ENCODE measurements around the gene ZSCAN16. TPM values are rescaled to one million over a fixed set of nuclear protein-coding genes. Genes with fewer than 3 reads are reported as not detected.

The ZSCAN16 gene
- total and polyA plus RNA-seq, 2 of the 13 experiments (the other 11 are each of a cell fraction or from before 2014, with no cell fraction given): 5.7 to 12.7 TPM

DNA sequence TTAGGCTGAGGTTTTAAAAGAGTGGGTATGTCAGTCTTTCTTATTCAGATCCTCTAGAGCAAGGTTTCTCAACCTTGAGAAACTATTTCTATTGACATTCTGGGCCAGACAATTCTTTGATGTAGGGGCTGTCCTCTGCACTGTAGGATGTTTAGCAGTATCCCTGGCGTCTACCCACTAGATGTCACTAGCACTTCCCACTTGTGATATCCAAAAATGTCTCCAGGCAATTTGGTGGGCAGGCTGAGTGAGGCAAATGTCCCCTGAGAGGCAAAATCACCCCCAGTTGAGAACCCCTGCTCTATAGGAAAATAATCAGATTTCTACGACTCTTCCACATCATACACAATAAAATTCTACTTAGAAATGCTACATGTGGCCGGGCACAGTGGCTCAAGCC lies 9.6 kb downstream of the ZSCAN16 start (continued):
- TF ChIP-seq, protein P1, sequence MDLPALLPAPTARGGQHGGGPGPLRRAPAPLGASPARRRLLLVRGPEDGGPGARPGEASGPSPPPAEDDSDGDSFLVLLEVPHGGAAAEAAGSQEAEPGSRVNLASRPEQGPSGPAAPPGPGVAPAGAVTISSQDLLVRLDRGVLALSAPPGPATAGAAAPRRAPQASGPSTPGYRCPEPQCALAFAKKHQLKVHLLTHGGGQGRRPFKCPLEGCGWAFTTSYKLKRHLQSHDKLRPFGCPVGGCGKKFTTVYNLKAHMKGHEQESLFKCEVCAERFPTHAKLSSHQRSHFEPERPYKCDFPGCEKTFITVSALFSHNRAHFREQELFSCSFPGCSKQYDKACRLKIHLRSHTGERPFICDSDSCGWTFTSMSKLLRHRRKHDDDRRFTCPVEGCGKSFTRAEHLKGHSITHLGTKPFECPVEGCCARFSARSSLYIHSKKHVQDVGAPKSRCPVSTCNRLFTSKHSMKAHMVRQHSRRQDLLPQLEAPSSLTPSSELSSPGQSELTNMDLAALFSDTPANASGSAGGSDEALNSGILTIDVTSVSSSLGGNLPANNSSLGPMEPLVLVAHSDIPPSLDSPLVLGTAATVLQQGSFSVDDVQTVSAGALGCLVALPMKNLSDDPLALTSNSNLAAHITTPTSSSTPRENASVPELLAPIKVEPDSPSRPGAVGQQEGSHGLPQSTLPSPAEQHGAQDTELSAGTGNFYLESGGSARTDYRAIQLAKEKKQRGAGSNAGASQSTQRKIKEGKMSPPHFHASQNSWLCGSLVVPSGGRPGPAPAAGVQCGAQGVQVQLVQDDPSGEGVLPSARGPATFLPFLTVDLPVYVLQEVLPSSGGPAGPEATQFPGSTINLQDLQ (CRISPR knock-in tag; IDR thresholded peaks at IDR 0.05): no peak
- TF ChIP-seq ZBTB7B (CRISPR knock-in tag; IDR thresholded peaks at IDR 0.05): 0 out of 2 replicates have a peak, but pooled peaks have one; percentile 35
- TF ChIP-seq GATAD1 (CRISPR knock-in tag; IDR thresholded peaks at IDR 0.05): 0 out of 2 replicates have a peak, but pooled peaks have one; percentile 36
- TF ChIP-seq ZIK1 (CRISPR knock-in tag; IDR thresholded peaks at IDR 0.05; ENCODE audit: borderline replicate concordance, low read depth): no peak
- TF ChIP-seq CEBPG (CRISPR knock-in tag; IDR thresholded peaks at IDR 0.05): no peak
- peak; percentile 51; the same call in 1 of the 2 replicates for TF ChIP-seq RAD21 (CRISPR knock-in tag; IDR thresholded peaks at IDR 0.05)
- TF ChIP-seq, protein P2, sequence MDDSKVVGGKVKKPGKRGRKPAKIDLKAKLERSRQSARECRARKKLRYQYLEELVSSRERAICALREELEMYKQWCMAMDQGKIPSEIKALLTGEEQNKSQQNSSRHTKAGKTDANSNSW (CRISPR knock-in tag; IDR thresholded peaks at IDR 0.05; ENCODE audit: borderline replicate concordance): no peak
- no peak for TF ChIP-seq ZNF10 (CRISPR knock-in tag; IDR thresholded peaks at IDR 0.05; ENCODE audit: borderline replicate concordance, low read depth)
- no peak for TF ChIP-seq ZKSCAN1 (IDR thresholded peaks at IDR 0.05; ENCODE audit: low read length)
- no peak for TF ChIP-seq ZNF501 (CRISPR knock-in tag; IDR thresholded peaks at IDR 0.05)
- TF ChIP-seq, protein P3, sequence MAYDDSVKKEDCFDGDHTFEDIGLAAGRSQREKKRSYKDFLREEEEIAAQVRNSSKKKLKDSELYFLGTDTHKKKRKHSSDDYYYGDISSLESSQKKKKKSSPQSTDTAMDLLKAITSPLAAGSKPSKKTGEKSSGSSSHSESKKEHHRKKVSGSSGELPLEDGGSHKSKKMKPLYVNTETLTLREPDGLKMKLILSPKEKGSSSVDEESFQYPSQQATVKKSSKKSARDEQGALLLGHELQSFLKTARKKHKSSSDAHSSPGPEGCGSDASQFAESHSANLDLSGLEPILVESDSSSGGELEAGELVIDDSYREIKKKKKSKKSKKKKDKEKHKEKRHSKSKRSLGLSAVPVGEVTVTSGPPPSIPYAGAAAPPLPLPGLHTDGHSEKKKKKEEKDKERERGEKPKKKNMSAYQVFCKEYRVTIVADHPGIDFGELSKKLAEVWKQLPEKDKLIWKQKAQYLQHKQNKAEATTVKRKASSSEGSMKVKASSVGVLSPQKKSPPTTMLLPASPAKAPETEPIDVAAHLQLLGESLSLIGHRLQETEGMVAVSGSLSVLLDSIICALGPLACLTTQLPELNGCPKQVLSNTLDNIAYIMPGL (CRISPR knock-in tag; IDR thresholded peaks at IDR 0.05; ENCODE audit: borderline replicate concordance in 1 of 2, low read depth in 1 of 2): peak; percentile 47 to 62; a peak in 1 of 4 replicates
- no peak for TF ChIP-seq ZNF703 (CRISPR knock-in tag; IDR thresholded peaks at IDR 0.05; ENCODE audit: borderline replicate concordance)
- TF ChIP-seq RXRB (CRISPR knock-in tag; IDR thresholded peaks at IDR 0.05; ENCODE audit: borderline replicate concordance): no peak
- no peak for TF ChIP-seq FUBP1 (CRISPR knock-in tag; IDR thresholded peaks at IDR 0.05; ENCODE audit: borderline replicate concordance)
- TF ChIP-seq MTA3 (CRISPR knock-in tag; IDR thresholded peaks at IDR 0.05): no peak
- 0 out of 2 replicates have a peak, but pooled peaks have one; percentile 18 for TF ChIP-seq HDAC2 (CRISPR knock-in tag; IDR thresholded peaks at IDR 0.05)
- TF ChIP-seq NCOR1 (IDR thresholded peaks at IDR 0.05; ENCODE audit: borderline replicate concordance, low read length): no peak
- TF ChIP-seq ZNF263 (CRISPR knock-in tag; IDR thresholded peaks at IDR 0.05): no peak
- TF ChIP-seq ZMYM4 (CRISPR knock-in tag; IDR thresholded peaks at IDR 0.05): 0 out of 2 replicates have a peak, but pooled peaks have one; percentile 16
